Astrocyte of the cerebellum (primary cell): ENCODE results near the gene CACNA2D3.

Source experiments
- DNase-seq: peaks from one replicate; pipeline ENCODE4 v3.0.0-alpha.2; 2011; ENCODE audit warnings: low read depth
- H3K4me3 ChIP-seq: 2 replicates; pipeline ENCODE4 v1.5.1; 2011; ENCODE audit warnings: mild to moderate bottlenecking, low read depth, low read length, moderate library complexity
- in situ Hi-C: cut with HindIII; loops from 2 replicates; pipeline ENCODE4 v1.10.0; 2017; ENCODE audit warnings: low sequenced_read_pairs
- TF ChIP-seq, protein P1 (sequence below): IDR thresholded peaks from 2 replicates; pipeline ENCODE4 v1.5.1; 2012; ENCODE audit warnings: low read length, low read depth, moderate library complexity, mild to moderate bottlenecking; ENCODE audit errors: missing control alignments

The CACNA2D3 gene

DNA sequence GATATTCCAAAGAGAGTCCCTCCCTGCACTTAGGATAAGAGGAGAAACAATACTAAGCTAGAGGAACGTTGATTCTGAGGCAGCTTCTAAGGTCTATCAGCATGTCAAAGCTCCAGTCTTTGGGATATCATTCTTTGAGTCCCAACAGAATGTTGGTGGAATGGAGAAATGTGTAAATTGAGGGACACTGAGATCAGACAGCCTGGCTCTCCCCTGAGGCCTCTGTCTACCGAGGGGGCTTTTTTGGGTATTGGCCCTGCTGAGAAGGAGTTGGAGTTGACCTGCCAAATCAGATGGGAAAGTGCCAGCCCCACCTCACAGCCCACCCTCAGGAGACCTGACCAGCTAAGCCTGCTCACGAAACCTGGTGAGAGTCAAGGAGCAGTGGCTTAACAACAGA is 833.1 kb downstream of the CACNA2D3 start:
- TF ChIP-seq, protein P1, sequence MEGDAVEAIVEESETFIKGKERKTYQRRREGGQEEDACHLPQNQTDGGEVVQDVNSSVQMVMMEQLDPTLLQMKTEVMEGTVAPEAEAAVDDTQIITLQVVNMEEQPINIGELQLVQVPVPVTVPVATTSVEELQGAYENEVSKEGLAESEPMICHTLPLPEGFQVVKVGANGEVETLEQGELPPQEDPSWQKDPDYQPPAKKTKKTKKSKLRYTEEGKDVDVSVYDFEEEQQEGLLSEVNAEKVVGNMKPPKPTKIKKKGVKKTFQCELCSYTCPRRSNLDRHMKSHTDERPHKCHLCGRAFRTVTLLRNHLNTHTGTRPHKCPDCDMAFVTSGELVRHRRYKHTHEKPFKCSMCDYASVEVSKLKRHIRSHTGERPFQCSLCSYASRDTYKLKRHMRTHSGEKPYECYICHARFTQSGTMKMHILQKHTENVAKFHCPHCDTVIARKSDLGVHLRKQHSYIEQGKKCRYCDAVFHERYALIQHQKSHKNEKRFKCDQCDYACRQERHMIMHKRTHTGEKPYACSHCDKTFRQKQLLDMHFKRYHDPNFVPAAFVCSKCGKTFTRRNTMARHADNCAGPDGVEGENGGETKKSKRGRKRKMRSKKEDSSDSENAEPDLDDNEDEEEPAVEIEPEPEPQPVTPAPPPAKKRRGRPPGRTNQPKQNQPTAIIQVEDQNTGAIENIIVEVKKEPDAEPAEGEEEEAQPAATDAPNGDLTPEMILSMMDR = no peak
- DNase-seq = no peak
- in situ Hi-C loops = loop anchor here (25.0 kb wide), 1 partner anchor 532 kb away; the partner anchor contains the start of gene WNT5A
- no peak overlapping the region for H3K4me3 ChIP-seq

DNA sequence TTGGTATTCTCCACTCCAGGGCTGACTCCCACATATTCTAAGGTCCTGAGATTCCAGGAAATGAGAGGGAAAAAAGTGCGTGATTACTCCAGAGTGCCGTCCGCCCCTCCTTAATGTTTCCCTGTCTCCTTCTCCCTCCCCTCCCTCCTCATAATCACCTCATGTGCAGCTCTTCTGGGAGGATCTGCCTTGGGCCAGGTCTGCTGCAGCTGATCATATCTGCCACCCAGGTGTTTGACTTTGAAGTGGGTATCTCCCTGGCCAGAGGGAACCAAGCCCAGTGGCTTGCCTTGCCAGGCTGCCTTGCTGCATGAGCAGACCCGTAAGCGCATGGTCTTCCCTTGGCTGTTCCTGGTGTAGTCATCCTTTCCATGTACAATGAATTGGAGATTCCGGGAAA is 833.6 kb downstream of the CACNA2D3 start:
- H3K4me3 ChIP-seq = no peak overlapping the region
- TF ChIP-seq, protein P1 = no peak
- DNase-seq = no peak
- in situ Hi-C loops = loop anchor here (25.0 kb wide), 1 partner anchor 531 kb away; the partner anchor contains the start of gene WNT5A

DNA sequence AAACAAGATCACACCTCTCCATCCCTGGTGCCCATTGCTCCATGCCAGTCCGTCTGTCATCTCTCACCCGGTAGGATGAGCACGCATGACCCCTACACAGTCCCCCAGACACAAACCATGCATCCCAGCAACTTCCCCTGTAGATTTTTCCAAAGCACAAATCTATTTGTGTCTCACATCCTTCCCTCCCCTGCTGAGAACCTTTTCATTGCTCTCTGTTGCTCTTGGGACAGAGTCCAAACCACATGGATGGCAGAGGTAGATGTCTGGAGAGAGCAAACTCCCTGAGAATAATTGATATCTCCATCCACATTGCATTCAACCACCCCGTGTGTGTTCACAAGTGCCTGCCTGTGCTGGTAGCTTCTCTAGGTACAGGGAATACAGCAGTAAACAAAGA is 835.4 kb downstream of the CACNA2D3 start:
- peak; percentile 79 for DNase-seq
- TF ChIP-seq, protein P1 = no peak
- no peak overlapping the region for H3K4me3 ChIP-seq
- in situ Hi-C loops = loop anchor here (25.0 kb wide), 1 partner anchor 530 kb away; the partner anchor contains the start of gene WNT5A

DNA sequence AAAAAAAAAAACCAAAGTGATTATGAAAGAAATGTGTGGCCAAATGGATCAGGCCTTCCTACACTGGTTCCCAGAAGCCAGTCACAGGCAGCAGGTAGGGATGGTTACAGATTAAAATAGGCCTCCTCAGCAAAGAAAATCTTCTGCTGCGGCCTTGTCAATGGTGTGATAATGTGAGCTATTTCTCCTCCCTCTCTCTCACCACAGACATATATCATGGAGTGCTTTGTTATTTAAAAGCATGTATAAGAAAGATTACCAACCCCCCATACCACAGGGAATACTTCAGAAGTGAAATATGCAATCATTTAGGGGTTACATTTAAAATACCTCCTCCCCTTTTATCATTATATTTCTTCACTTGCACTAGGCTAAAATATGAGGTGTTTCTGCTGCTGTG is 837.7 kb downstream of the CACNA2D3 start:
- H3K4me3 ChIP-seq = no peak overlapping the region
- TF ChIP-seq, protein P1 = no peak
- in situ Hi-C loops = loop anchor here (25.0 kb wide), 1 partner anchor 527 kb away; the partner anchor contains the start of gene WNT5A
- DNase-seq = no peak

DNA sequence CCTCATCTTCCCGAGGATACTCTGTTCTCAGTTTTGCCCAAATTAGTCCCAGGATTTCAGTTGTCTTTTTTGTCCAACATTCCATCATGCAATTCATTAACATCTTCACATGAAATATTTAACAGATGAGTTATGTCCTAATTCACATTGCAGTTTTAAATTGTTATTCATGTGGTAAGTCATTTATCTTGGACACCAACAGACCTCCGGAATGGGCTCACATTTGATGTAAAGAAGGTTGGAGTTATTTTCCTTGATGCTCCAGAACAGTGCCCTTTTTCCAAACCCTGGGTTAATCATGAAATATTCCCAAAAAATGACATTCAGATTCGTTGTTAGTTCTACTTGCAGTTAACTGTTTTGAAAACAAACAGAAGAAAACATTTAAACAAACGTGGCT is 838.3 kb downstream of the CACNA2D3 start:
- no peak for DNase-seq

DNA sequence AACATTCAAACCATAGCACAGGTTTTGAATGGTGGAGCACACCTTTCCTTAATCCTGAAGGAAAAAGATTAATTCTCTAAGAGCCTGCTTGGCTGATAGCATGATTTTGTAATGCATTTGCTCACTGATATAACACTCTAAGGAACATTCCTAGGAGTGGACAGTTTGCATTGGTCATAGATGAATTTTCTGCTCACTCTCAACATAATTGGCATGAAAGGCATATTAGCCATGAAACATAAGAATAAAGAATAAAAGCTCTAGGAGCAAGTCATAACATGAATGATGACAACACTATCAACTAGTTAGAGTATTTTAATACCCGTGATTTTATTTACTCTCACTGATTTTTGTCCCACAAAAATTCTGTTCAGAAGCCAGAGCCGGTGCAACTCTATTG is 839.8 kb downstream of the CACNA2D3 start:
- H3K4me3 ChIP-seq = no peak overlapping the region
- TF ChIP-seq, protein P1 = no peak
- in situ Hi-C loops = loop anchor here (25.0 kb wide), 1 partner anchor 525 kb away; the partner anchor contains the start of gene WNT5A
- no peak for DNase-seq

More for the DNA sequence above, 838.3 kb downstream of the CACNA2D3 start:
- TF ChIP-seq, protein P1 = no peak
- in situ Hi-C loops = loop anchor here (25.0 kb wide), 1 partner anchor 527 kb away; the partner anchor contains the start of gene WNT5A
- no peak overlapping the region for H3K4me3 ChIP-seq
